Retinal pigment epithelial cell (primary cell): ENCODE data around the gene APBA2.

ENCODE experiments used
- DNase-seq: peaks from one replicate; pipeline ENCODE4 v3.0.0-alpha.2; 2010; ENCODE audit warnings: low read depth
- H3K4me3 ChIP-seq: 2 replicates; pipeline ENCODE4 v1.5.1; 2011; ENCODE audit warnings: mild to moderate bottlenecking, low read length, control low read depth, moderate library complexity
- TF ChIP-seq, protein P1 (sequence below): conservative IDR thresholded peaks from 2 replicates; pipeline ENCODE4 v1.5.1; 2011; ENCODE audit warnings: low read depth, low read length, control low read depth, inconsistent platforms

The APBA2 gene

GRCh38 chr15:28909958-28910500 is 24.3 kb downstream of the APBA2 start:
- DNase-seq = no peak
- TF ChIP-seq, protein P1, sequence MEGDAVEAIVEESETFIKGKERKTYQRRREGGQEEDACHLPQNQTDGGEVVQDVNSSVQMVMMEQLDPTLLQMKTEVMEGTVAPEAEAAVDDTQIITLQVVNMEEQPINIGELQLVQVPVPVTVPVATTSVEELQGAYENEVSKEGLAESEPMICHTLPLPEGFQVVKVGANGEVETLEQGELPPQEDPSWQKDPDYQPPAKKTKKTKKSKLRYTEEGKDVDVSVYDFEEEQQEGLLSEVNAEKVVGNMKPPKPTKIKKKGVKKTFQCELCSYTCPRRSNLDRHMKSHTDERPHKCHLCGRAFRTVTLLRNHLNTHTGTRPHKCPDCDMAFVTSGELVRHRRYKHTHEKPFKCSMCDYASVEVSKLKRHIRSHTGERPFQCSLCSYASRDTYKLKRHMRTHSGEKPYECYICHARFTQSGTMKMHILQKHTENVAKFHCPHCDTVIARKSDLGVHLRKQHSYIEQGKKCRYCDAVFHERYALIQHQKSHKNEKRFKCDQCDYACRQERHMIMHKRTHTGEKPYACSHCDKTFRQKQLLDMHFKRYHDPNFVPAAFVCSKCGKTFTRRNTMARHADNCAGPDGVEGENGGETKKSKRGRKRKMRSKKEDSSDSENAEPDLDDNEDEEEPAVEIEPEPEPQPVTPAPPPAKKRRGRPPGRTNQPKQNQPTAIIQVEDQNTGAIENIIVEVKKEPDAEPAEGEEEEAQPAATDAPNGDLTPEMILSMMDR = no peak

DNA sequence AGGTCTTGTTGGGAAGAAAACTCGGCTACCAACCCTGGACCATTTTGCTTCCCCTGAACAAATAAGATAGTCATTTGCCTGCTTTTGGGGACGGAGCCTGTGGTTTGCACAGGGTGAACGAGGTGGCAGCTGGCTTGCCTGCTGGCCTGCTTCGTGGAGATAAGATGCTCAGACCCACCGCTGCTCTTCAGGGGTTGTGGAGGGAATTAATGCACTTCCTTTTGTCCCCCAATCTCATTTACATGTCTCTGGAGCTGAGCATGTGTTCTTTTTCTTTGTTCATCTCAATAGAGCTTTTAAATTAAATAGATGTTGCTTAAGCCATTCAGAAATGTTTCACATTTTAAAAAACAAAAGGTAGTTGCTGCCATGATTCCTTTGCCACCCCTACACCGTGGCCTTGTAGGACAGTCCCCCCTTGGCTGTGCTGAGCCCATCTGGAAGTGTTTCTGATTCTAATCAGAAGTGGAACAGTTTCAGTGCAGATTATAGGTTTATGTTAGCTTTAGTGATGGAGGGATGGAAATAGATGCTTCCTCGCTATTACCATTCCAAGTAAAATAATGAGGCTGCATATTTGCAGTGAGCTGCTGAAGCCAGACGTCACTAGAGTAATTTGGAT is 25.6 kb downstream of the APBA2 start:
- no peak for DNase-seq
- TF ChIP-seq, protein P1 = no peak
- no peak overlapping the region for H3K4me3 ChIP-seq

More at GRCh38 chr15:28909958-28910500, 24.3 kb downstream of the APBA2 start:
- no peak overlapping the region for H3K4me3 ChIP-seq

- TF ChIP-seq, protein P1 = no peak
- H3K4me3 ChIP-seq = no peak overlapping the region
- DNase-seq = no peak
Observed at GRCh38 chr15:28912422-28912821, 26.6 kb downstream of the APBA2 start.

DNA sequence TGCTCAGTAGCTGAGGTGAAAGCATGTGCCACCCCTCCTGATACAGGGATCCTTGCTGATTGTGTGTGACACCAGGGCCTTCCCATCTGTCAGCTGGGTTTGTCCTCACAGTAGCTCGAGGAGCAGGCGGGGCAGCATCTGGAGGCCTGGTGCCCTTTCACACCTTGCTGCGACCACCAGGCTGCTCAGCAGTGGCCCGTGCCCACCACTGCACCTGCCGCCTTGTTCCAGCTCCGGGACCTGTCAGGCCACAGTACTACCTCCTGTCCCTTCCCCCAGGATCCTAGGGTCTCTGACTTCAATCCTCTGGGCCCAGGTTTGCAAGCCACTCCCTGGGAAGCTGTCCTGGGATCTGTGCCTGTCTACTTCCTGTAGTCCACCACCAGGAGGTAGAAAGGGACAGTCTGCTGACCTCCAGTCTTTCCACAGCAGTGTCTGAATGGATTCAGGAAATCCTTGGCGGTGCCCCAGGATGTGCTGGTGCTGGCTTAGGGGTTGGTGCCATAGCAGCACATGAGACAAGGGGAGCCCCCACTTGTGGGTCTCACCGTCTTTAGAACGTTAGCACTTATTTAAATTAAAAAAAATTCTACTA is 27.5 kb downstream of the APBA2 start:
- no peak for DNase-seq
- no peak overlapping the region for H3K4me3 ChIP-seq
- TF ChIP-seq, protein P1 = peak; percentile 46

DNA sequence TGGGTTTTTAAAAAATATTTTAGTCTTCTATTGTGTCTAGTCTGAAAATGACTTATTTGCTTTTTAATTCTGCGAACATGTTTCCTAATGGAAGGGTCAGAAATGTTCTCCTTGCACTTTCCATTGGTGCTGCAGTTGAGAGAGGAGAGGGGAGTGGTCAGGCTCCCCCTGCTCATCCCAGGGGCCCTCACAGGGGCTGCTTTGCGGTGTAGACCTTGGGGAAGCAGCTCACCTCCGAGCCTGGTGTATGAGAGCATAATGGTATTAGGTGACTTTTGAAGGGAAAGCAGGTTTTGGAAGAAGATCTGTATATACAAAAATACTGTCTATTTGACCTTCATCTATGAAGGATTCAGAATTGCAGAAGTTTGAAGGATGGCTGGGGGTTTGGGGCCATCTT is 28.3 kb downstream of the APBA2 start:
- no peak overlapping the region for H3K4me3 ChIP-seq
- DNase-seq = no peak
- TF ChIP-seq, protein P1 = no peak

DNA sequence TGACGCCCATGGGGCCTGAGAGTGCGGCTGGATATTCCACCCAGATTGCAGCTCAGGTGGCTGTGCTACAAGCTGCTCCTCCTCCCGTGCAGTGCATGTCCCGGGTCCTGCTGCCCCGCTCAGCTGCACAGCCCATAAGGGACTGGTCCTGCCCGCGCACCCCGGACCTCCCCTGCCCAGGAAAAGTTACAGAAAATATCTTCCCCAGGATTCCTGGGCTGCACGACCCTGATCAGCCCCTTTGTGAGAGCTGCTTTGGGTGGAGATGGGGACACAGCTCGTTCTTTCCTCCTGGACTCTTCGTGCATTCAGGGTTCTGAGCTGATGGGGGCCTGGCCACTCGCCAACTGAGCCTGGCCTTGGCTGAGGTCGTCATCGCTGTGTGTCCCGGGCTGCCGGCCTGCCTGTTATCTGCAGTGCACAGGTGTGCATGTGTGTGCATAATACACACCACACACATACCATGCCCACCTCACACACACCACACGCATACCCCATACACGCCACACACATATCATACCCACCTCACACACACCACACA is 28.8 kb downstream of the APBA2 start:
- no peak overlapping the region for H3K4me3 ChIP-seq
- TF ChIP-seq, protein P1 = no peak
- DNase-seq = no peak
